ENCODE results near the gene HS3ST4. TPM values are rescaled to one million over a fixed set of nuclear protein-coding genes. Genes with fewer than 3 reads are reported as not detected.
A peak's percentile ranks its signal among the peaks of the same experiment; 100 is the strongest.

HS3ST4 gene
- total RNA-seq, 2 donors from 2014 or later = 4.7 to 5.0 TPM

- Histone ChIP-seq H3K36me3 (ENCODE audit: control insufficient read depth, insufficient read depth, low read length) (no peaks in the 10 kb centered on the region), H3K9me3 (ENCODE audit: control insufficient read depth, low read length) (no peaks in the 10 kb centered on the region), H3K4me3 (ENCODE audit: low read length) (no peak overlapping the region), H3K27ac (ENCODE audit: low read depth, low read length) (no peak overlapping the region), H3K9ac (ENCODE audit: extremely low read depth, low read length, poor library complexity, severe bottlenecking) (no peak overlapping the region), H3K27me3 (ENCODE audit: control insufficient read depth, insufficient read depth, low read length, poor library complexity, severe bottlenecking) (no peaks in the 10 kb centered on the region), H3K4me1 (ENCODE audit: control insufficient read depth, insufficient read depth, low read length) (peaks cover 11% of the 10 kb centered on the region)
- no peaks in the 10 kb centered on the region for H3K36me3 Mint-ChIP-seq (ENCODE audit: low read depth)
- peaks cover 2% of the 10 kb centered on the region for H3K27me3 Mint-ChIP-seq (ENCODE audit: insufficient read depth)
- peaks cover 28% of the 10 kb centered on the region for H3K4me1 Mint-ChIP-seq
- DNase-seq = peak; percentile 73
- no peak overlapping the region for H3K27ac Mint-ChIP-seq
- 49 to 52% methylated on average over 2 to 3 of the region's 3 CpGs for WGBS, 2 experiments (ENCODE audit: insufficient coverage in 1 of 2, insufficient read length in 1 of 2)
- no peak overlapping the region for H3K4me3 Mint-ChIP-seq
- peaks cover 15% of the 10 kb centered on the region for H3K9me3 Mint-ChIP-seq
- no peak for TF ChIP-seq CTCF (conservative IDR thresholded peaks at IDR 0.05)
Observed at GRCh38 chr16:26058326-26058725, 366.6 kb downstream of the HS3ST4 start.

- Mint-ChIP-seq H3K4me1 (peaks cover 4% of the 10 kb centered on the region), H3K36me3 (ENCODE audit: low read depth) (no peaks in the 10 kb centered on the region), H3K9me3 (no peaks in the 10 kb centered on the region), H3K27ac (no peak overlapping the region), H3K27me3 (ENCODE audit: insufficient read depth) (peaks cover 2% of the 10 kb centered on the region), H3K4me3 (no peak overlapping the region)
- no peaks in the 10 kb centered on the region for H3K36me3 ChIP-seq (ENCODE audit: control insufficient read depth, insufficient read depth, low read length)
- H3K4me1 ChIP-seq (ENCODE audit: control insufficient read depth, insufficient read depth, low read length) = no peaks in the 10 kb centered on the region
- H3K9me3 ChIP-seq (ENCODE audit: control insufficient read depth, low read length) = no peaks in the 10 kb centered on the region
- peak overlapping the region; percentile 91 for H3K27ac ChIP-seq (ENCODE audit: low read depth, low read length)
- no peak overlapping the region for H3K4me3 ChIP-seq (ENCODE audit: low read length)
- no peak for DNase-seq
- 55 to 76% methylated on average over 2 to 5 of the region's 5 CpGs for WGBS, 2 experiments (ENCODE audit: insufficient coverage in 1 of 2, insufficient read length in 1 of 2)
- no peaks in the 10 kb centered on the region for H3K27me3 ChIP-seq (ENCODE audit: control insufficient read depth, insufficient read depth, low read length, poor library complexity, severe bottlenecking)
- H3K9ac ChIP-seq (ENCODE audit: extremely low read depth, low read length, poor library complexity, severe bottlenecking) = no peak overlapping the region
- TF ChIP-seq CTCF (conservative IDR thresholded peaks at IDR 0.05) = no peak
Observed at GRCh38 chr16:26070302-26071100, 378.7 kb downstream of the HS3ST4 start.

- peak overlapping the region; percentile 91 for H3K27ac ChIP-seq (ENCODE audit: low read depth, low read length)
- H3K27ac Mint-ChIP-seq = no peak overlapping the region
- no peak overlapping the region for H3K4me3 Mint-ChIP-seq
- no peaks in the 10 kb centered on the region for H3K4me1 ChIP-seq (ENCODE audit: control insufficient read depth, insufficient read depth, low read length)
- 87 to 92% methylated on average over 4 to 9 of the region's 9 CpGs for WGBS, 2 experiments (ENCODE audit: insufficient coverage in 1 of 2, insufficient read length in 1 of 2)
- no peaks in the 10 kb centered on the region for H3K9me3 ChIP-seq (ENCODE audit: control insufficient read depth, low read length)
- H3K9ac ChIP-seq (ENCODE audit: extremely low read depth, low read length, poor library complexity, severe bottlenecking) = no peak overlapping the region
- DNase-seq = no peak
- peaks cover 2% of the 10 kb centered on the region for H3K27me3 Mint-ChIP-seq (ENCODE audit: insufficient read depth)
- TF ChIP-seq CTCF (conservative IDR thresholded peaks at IDR 0.05) = no peak
- no peaks in the 10 kb centered on the region for H3K36me3 ChIP-seq (ENCODE audit: control insufficient read depth, insufficient read depth, low read length)
- peaks cover 4% of the 10 kb centered on the region for H3K4me1 Mint-ChIP-seq
- no peaks in the 10 kb centered on the region for H3K36me3 Mint-ChIP-seq (ENCODE audit: low read depth)
- no peaks in the 10 kb centered on the region for H3K27me3 ChIP-seq (ENCODE audit: control insufficient read depth, insufficient read depth, low read length, poor library complexity, severe bottlenecking)
- peaks cover 1% of the 10 kb centered on the region for H3K9me3 Mint-ChIP-seq
- H3K4me3 ChIP-seq (ENCODE audit: low read length) = no peak overlapping the region
Observed at GRCh38 chr16:26071101-26071866, 379.5 kb downstream of the HS3ST4 start.
